ENCODE data around the gene SCAANT1. TPM values are rescaled to one million over a fixed set of nuclear protein-coding genes. Genes with fewer than 3 reads are reported as not detected.

Gene SCAANT1
- polyA plus RNA-seq, 10 donors = 0.53 to 2.1 (median 1.0) TPM; not detected in 5

DNA sequence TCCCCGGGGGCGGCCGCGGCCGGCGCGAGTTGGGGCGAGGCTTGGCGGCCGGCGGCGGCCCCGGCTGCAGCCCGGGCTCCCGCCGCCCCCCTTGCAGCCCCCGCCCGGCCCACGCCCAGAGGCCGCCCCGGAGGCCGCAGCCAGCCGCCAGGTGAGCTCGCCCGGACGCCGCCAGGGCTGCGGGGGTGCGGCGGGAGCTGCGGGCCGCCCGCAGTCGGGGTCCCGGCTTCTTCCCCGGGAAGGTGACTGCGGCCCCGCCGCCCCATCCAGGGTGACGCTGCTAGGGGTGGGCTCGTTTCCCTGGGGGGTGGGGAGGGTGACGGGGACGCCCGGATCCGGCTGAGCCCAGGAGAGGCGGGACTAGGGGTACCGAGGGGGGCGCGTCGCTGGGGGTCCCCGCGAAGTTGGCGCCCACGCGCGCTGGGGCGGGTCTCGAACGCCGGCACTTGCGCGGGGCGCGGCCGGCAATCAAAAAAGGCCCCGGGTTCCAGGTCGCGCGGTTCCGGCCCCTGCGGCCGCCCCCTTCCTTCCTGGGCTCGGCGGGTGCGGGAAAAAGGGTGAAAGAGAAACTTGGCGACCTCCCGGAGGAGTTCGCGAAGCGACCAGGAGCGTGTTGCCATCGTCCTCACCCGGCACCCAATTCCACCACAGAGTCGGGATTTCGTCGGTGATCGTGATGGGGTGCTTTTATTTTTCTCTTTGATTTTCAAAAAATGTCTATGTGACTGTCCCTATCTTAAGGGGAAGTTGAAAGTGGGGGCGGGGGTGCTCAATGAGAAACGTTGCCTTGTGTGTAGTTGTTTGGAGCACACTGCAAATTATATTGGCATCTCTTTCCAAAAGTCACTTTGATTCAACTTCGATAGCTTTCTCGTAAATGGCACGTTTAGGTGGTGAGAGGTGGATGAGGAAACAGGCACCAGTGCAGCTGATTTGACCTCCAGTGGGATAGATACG, 47.9 kb downstream of the SCAANT1 start:
- peak; percentile 11 to 70 (median 46) for DNase-seq

DNA sequence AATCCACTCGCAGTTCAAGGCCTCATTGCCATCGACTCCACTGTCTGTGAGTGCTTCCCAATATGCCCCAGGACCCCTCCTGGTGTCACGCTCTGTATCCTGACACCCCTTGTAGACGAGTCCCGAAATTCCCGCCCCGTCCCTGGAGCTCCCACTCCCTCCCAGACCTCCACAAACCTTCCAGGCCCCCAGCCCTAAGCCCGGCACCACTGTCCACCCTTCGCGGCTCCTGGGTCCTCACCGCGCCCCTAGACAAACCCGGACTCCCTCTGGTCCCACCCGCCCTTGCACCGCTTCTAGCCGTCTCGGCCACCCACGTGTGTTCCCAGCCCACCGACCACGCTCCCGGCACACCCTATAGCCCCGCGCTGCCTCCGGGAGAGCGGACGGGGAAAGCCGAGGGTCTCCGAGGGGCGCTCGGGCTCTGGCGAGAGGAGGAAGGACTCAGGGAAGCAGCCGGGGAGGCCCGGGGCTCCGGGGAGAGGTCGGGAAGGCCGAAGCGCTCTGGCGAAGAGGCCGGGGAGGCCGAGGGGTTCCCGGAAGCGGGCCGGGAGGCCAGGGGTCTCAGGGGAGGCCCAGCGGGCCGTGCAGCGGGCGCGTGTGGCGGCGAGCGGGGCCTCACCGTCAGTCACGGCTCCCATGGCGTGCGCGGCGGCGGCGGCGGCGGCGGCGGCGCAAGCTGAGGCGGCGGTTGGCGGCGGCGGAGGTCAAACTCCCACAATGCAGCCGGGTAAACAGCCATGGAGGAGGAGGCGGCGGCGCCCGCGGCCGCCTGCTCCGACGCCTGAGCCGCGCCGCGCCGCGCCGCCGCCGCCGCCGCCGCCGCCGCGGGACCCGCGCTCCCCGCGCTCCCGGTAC, 48.8 kb downstream of the SCAANT1 start, which contains the start of the genes ATXN7 and THOC7:
TSS of gene ATXN7 (plus strand) at position 718 of the 858 bp plus-strand sequence. CDS start 48,732 bp downstream, outside the sequence.
TSS of gene THOC7 (minus strand) at position 656 of the 858 bp plus-strand sequence. CDS start at position 641, 15 bp downstream.
- peak; percentile 49 to 85 (median 55) for DNase-seq

DNA sequence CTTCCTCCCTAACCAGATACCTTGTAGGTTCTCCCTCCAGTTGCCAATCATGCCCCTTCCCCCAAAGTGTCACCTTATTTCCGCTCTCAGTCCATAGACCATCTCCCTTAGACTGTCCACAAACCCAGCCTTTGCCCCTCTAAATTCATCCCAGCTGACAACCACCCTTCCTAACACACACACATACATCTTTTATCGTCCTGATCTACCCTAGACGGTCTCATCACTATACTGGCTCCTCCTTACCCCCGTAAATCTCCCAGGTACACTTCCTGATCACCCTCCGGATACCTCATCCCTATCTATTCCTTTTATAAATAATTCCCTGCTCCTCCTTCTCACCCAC, 49.4 kb downstream of the SCAANT1 start:
- no peak for DNase-seq

Other genes with a start within 250 kb of the SCAANT1 start
- under 1 TPM in 7 of 10 donors, not detected in 3; 0.15 to 0.55 (median 0.30) TPM for gene C3orf49, start 93.1 kb downstream of the SCAANT1 start, polyA plus RNA-seq (ENCODE audit: insufficient read length in 10 of 10)
- 10 to 100 TPM; 49.5 to 65.2 (median 57.3) TPM for gene THOC7, start 48.6 kb downstream of the SCAANT1 start, polyA plus RNA-seq (ENCODE audit: insufficient read length in 10 of 10)
- 10 to 100 TPM in 9 of 10 donors, 1 to 10 TPM in 1; 8.9 to 18.3 (median 11.7) TPM for gene ATXN7, start 48.5 kb downstream of the SCAANT1 start, polyA plus RNA-seq (ENCODE audit: insufficient read length in 10 of 10)
- gene PSMD6, start 111.1 kb upstream of the SCAANT1 start, polyA plus RNA-seq (ENCODE audit: insufficient read length in 10 of 10) = 10 to 100 TPM; 74.1 to 96.0 (median 84.0) TPM

Measured in muscle of back (tissue), 11 donors.